Lung (tissue), 16 donors: ENCODE measurements around the gene KIAA1958. TPM values are rescaled to one million over a fixed set of nuclear protein-coding genes. Genes with fewer than 3 reads are reported as not detected.

Source experiments
- ATAC-seq: fragments of 200-7000 bp; cut with Tn5 transposase; one replicate; pipeline ENCODE4 v1.9.1; 2020; ENCODE audit warnings: moderate number of reproducible peaks; ENCODE audit not compliant: insufficient read depth, low FRiP score
- DNase-seq, 3 donors: peaks; one replicate each; pipeline ENCODE4 v3.0.0-alpha.2; 2013 to 2017
- H3K27ac ChIP-seq, 2 donors: one replicate each; pipeline ENCODE4 v1.5.1; 2013; ENCODE audit warnings: mild to moderate bottlenecking in 2 of 2, moderate library complexity in 2 of 2, control low read depth in 1 of 2, inconsistent platforms in 1 of 2, low read depth in 1 of 2, low read length in 1 of 2
- H3K27me3 ChIP-seq, 3 donors: one replicate each; pipeline ENCODE4 v1.5.1; 2013; ENCODE audit warnings: low read length in 2 of 3; ENCODE audit not compliant: control insufficient read depth in 3 of 3, insufficient read depth in 3 of 3
- H3K36me3 ChIP-seq, 4 donors: one replicate each; pipeline ENCODE4 v1.5.1; 2013; ENCODE audit warnings: low read length in 4 of 4, mild to moderate bottlenecking in 1 of 4, moderate library complexity in 1 of 4; ENCODE audit not compliant: control insufficient read depth in 4 of 4, insufficient read depth in 4 of 4
- H3K4me1 ChIP-seq, 5 donors: one replicate each; pipeline ENCODE4 v1.5.1; 2013; ENCODE audit warnings: low read length in 5 of 5, mild to moderate bottlenecking in 2 of 5, moderate library complexity in 1 of 5; ENCODE audit not compliant: control insufficient read depth in 5 of 5, insufficient read depth in 5 of 5
- H3K4me3 ChIP-seq: one replicate; pipeline ENCODE4 v1.5.1; 2013; ENCODE audit warnings: mild to moderate bottlenecking, control low read depth, moderate library complexity
- H3K9ac ChIP-seq, 2 donors: one replicate each; pipeline ENCODE4 v1.5.1; 2013; ENCODE audit warnings: low read length in 2 of 2, control low read depth in 1 of 2; ENCODE audit not compliant: insufficient read depth in 1 of 2
- H3K9me3 ChIP-seq, 4 donors: one replicate each; pipeline ENCODE4 v1.5.1; 2013; ENCODE audit warnings: low read length in 3 of 4, mild to moderate bottlenecking in 1 of 4, moderate library complexity in 1 of 4; ENCODE audit not compliant: control insufficient read depth in 4 of 4, insufficient read depth in 3 of 4
- WGBS, 2 donors: extraction: QIAGEN DNeasy Blood & Tissue Kit; methylation state at CpG; one replicate each; pipeline ENCODE4 v1.1.7; 2013; 5-methylcytosine and 5-hydroxymethylcytosine counted together
- long read RNA-seq, 5 donors: transcript quantifications; one replicate each; lab custom pipeline, GENCODE V29; 2026
- polyA plus RNA-seq, 2 donors: library from polyadenylated mRNA; stranded (reverse); fragments of 200-250 nt; gene quantifications; one replicate each; pipeline ENCODE4 v1.2.1, GENCODE V29; 2013
- total RNA-seq, 2 donors: library from RNA; depleted of rRNA in 1 of 2; stranded (reverse); fragments of >200 nt in 1 of 2; gene quantifications; one replicate each; pipeline ENCODE4 v1.2.1, GENCODE V29; 2014 to 2021
- TF ChIP-seq, protein P1 (sequence below): IDR thresholded peaks from 2 replicates; pipeline ENCODE4 v1.5.1; 2012; ENCODE audit warnings: mild to moderate bottlenecking; ENCODE audit errors: control extremely low read depth, extremely low read depth
- donor health status: control.
- donor health status: control.
- donor health status: Bipolar disorder and iron deficiency.
- donor health status: healthy.
- donor health status: DM: yes; HTN: yes; CAD: no.

KIAA1958 gene, protein sequence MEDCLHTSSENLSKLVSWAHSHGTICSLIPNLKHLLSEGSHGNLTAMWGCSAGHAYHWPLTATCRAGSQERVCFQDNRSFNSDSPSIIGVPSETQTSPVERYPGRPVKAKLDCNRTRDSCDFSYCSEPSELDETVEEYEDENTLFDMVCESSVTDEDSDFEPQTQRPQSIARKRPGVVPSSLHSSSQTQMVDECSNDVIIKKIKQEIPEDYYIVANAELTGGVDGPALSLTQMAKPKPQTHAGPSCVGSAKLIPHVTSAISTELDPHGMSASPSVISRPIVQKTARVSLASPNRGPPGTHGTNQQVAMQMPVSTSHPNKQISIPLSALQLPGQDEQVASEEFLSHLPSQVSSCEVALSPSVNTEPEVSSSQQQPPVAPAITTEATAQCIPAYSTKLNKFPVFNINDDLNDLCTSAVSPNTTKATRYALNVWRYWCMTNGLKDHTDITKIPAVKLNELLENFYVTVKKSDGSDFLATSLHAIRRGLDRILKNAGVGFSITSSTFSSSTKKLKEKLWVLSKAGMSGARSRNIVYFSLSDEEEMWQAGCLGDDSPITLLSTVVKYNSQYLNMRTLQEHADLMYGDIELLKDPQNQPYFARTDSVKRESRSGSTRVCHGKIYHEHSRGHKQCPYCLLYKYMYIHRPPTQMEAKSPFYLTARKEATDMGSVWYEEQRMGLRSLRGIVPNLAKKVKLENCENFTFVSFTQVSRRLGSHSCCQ
- total RNA-seq (10 to 100 TPM; 11.6 to 24.0 TPM), polyA plus RNA-seq (1 to 10 TPM; 2.0 TPM)
- long read RNA-seq, donor 1, partial matches to known transcripts: 11 of 13 reads
- long read RNA-seq, donor 1, other reads (novel, unspliced or antisense): 0 of 13 reads
- long read RNA-seq, donor 2, partial matches to known transcripts: 6 of 7 reads
- long read RNA-seq, donor 2, other reads (novel, unspliced or antisense): 0 of 7 reads
- long read RNA-seq, donor 3, partial matches to known transcripts: 0 of 2 reads
- long read RNA-seq, donor 3, other reads (novel, unspliced or antisense): 0 of 2 reads
- long read RNA-seq, donor 4, partial matches to known transcripts: 5 of 5 reads
- long read RNA-seq, donor 4, other reads (novel, unspliced or antisense): 0 of 5 reads
- long read RNA-seq, donor 5, full-length matches to known transcripts: 4 of 31 reads
- long read RNA-seq, donor 5, partial matches to known transcripts: 27 of 31 reads
- long read RNA-seq, donor 5, other reads (novel, unspliced or antisense): 0 of 31 reads

DNA sequence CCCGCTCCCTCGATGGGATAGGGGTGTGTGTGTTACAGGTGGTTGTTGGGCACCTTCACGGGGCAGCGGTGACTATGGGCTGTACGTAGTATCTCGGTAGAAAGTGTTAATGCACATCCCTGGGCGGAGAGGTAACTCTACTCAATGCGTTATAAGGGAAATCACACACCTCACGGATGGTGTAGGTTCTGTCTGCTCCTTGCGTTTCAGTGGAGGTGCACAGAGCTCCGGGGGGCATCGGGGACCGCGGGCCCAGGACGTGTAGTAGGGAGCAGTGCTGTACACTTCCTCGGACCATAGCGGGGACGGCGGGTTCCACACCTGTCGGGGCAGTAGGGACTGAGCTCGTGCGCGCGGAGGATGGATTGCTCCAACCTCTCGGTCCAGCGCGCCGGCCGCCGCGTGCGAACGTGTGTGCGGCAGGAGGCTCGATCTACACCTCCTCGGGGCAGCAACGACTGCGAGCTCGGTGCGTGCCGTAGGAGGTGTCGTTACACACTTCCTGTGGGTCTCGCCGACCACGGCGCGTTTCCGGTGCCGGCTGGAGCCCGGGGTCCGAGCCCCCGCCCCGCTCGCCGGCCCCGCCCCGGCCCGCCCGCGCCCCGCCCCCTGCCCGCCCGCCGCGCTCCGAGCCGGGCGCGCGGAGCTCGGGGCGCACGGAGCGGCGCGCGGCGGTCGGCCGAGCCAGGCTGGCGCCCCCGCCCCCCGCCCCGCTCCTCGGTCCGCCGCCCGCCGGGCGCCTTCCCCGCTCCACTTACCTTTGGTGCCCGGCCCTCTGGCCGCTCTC, at the start of gene KIAA1958:
TSS of gene KIAA1958 (plus strand) at position 607 of the 787 bp plus-strand sequence. CDS start 87,254 bp downstream, outside the sequence.
- DNase-seq (peak; percentile 78 to 89 (median 85)), ATAC-seq (peak; percentile 89)
- Histone ChIP-seq H3K9ac (peak within 1 kb of the TSS; percentile 81), H3K36me3 (no peaks in the 10 kb centered on the region), H3K27me3 (no peaks in the 10 kb centered on the region), H3K4me3 (peak within 1 kb of the TSS; percentile 80), H3K27ac (peak within 1 kb of the TSS; percentile 83 to 86), H3K4me1 (peaks cover 0 to 31% (median 3%) of the 10 kb centered on the region in 5 donors), H3K9me3 (no peaks in the 10 kb centered on the region)
- TF ChIP-seq, protein P1, sequence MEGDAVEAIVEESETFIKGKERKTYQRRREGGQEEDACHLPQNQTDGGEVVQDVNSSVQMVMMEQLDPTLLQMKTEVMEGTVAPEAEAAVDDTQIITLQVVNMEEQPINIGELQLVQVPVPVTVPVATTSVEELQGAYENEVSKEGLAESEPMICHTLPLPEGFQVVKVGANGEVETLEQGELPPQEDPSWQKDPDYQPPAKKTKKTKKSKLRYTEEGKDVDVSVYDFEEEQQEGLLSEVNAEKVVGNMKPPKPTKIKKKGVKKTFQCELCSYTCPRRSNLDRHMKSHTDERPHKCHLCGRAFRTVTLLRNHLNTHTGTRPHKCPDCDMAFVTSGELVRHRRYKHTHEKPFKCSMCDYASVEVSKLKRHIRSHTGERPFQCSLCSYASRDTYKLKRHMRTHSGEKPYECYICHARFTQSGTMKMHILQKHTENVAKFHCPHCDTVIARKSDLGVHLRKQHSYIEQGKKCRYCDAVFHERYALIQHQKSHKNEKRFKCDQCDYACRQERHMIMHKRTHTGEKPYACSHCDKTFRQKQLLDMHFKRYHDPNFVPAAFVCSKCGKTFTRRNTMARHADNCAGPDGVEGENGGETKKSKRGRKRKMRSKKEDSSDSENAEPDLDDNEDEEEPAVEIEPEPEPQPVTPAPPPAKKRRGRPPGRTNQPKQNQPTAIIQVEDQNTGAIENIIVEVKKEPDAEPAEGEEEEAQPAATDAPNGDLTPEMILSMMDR: no peak
- 2 to 3% methylated on average over 37 to 93 of the region's 93 CpGs for WGBS, 2 donors

DNA sequence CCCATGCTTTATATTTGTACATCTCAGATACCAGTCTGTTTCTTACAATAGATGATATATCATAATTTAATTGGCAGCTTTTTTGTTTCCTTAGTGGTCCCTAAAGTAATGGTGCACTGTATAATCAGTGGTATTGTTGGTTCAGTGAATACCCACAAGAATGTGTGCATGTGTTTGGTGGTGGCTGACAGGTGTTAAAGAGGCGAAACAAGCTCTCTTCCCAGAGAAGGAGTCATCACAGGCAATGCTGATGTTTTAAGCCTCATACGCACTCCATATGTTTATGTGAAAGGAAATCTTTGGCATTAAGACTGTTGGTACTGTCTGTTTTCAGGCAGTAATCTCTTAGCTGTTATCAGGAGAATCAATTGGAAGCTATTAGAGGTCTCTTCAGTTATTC, 49.2 kb upstream of the KIAA1958 start:
- 94 to 95% methylated on average over 2 of the region's 2 CpGs for WGBS, 2 donors
- DNase-seq: no peak
- Histone ChIP-seq H3K4me1 (peaks cover 0 to 5% (median 2%) of the 10 kb centered on the region in 5 donors), H3K9ac (no peak overlapping the region), H3K27ac (no peak overlapping the region), H3K27me3 (no peaks in the 10 kb centered on the region), H3K36me3 (peaks cover 4 to 7% (median 5%) of the 10 kb centered on the region in 4 donors), H3K4me3 (no peak overlapping the region), H3K9me3 (no peaks in the 10 kb centered on the region)
- TF ChIP-seq, protein P1: no peak
- ATAC-seq: no peak

DNA sequence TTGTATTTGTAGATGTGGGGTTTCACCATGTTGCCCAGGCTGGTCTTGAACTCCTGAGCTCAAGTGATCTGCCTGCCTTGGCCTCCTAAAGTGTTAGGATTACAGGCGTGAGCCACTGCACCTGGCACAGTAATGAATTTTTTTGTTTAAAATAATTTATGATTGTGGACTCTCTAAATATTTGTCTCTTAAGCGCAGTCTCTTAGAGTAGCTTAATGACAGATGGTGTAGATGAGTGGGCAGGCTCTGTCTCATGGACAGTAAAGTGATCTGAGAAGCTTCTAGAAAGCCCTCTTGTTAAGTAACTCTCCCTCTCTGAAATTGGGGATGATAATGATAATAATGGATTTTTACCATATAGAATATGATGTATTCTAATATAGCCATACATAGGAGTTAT, 47.5 kb upstream of the KIAA1958 start:
- H3K27me3 ChIP-seq: no peaks in the 10 kb centered on the region
- H3K9ac ChIP-seq: no peak overlapping the region
- TF ChIP-seq, protein P1: no peak
- H3K4me1 ChIP-seq: peaks cover 0 to 3% (median 0%) of the 10 kb centered on the region in 5 donors
- 84 to 96% methylated on average over 2 of the region's 2 CpGs for WGBS, 2 donors
- no peak overlapping the region for H3K4me3 ChIP-seq
- DNase-seq (no peak), ATAC-seq (no peak)
- H3K36me3 ChIP-seq: peaks cover 0 to 5% (median 4%) of the 10 kb centered on the region in 4 donors
- H3K9me3 ChIP-seq: no peaks in the 10 kb centered on the region
- H3K27ac ChIP-seq: no peak overlapping the region
